Neural cell (in vitro differentiated cells): Measurements from ENCODE around the gene SLC5A11. TPM values are rescaled to one million over a fixed set of nuclear protein-coding genes. Genes with fewer than 3 reads are reported as not detected.

Experiments used
- H2AFZ ChIP-seq: fragments of 200-600, 300-800 bp; sonication (generic), shearing (Covaris generic); 2 replicates; pipeline ENCODE4 v1.6.0; 2014; ENCODE audit warnings: low read depth, mild to moderate bottlenecking, antibody characterized with exemption, low read length, moderate library complexity
- H3F3A ChIP-seq: fragments of 200-600 bp; shearing (Covaris generic); 2 replicates; pipeline ENCODE4 v1.6.1; 2016; ENCODE audit warnings: mild to moderate bottlenecking, moderate library complexity, mixed read lengths, antibody characterized with exemption, low read length; ENCODE audit not compliant: insufficient read depth, poor library complexity, severe bottlenecking
- H3K27ac ChIP-seq: fragments of 200-600, 300-800 bp; sonication (generic), shearing (Covaris generic); 2 replicates; pipeline ENCODE4 v1.5.1; 2014; ENCODE audit warnings: mild to moderate bottlenecking, low read length, moderate library complexity
- H3K27me3 ChIP-seq: fragments of 300-800, 200-600 bp; sonication (generic), shearing (Covaris generic); 2 replicates; pipeline ENCODE4 v1.6.0; 2014; ENCODE audit warnings: mild to moderate bottlenecking, low read depth, low read length, moderate library complexity; ENCODE audit not compliant: insufficient read depth
- H3K36me3 ChIP-seq: fragments of 300-800, 200-600 bp; sonication (generic), shearing (Covaris generic); 2 replicates; pipeline ENCODE4 v1.5.1; 2014; ENCODE audit warnings: mild to moderate bottlenecking, antibody characterized with exemption, low read length, moderate library complexity; ENCODE audit not compliant: insufficient read depth
- H3K4me2 ChIP-seq: fragments of 300-800, 200-600 bp; sonication (generic), shearing (Covaris generic); 2 replicates; pipeline ENCODE4 v1.6.0; 2014; ENCODE audit warnings: mild to moderate bottlenecking, low read length
- H3K4me3 ChIP-seq: fragments of 300-800, 200-600 bp; sonication (generic), shearing (Covaris generic); 2 replicates; pipeline ENCODE4 v1.5.1; 2014; ENCODE audit warnings: mild to moderate bottlenecking, low read length, moderate library complexity
- H3K79me2 ChIP-seq: fragments of 200-600 bp; shearing (Covaris generic); replicated peaks from 2 replicates; pipeline ENCODE4 v1.6.0; 2014; ENCODE audit warnings: mild to moderate bottlenecking, low read length, moderate library complexity; ENCODE audit not compliant: insufficient read depth
- H3K9ac ChIP-seq: fragments of 300-800, 200-600 bp; sonication (generic), shearing (Covaris generic); 2 replicates; pipeline ENCODE4 v1.6.1; 2016; ENCODE audit warnings: mild to moderate bottlenecking, low read length, mixed read lengths
- H3K9me2 ChIP-seq: fragments of 200-600 bp; shearing (Covaris generic); 2 replicates; pipeline ENCODE4 v1.6.1; 2016; ENCODE audit warnings: mild to moderate bottlenecking, low read length, mixed read lengths; ENCODE audit not compliant: insufficient read depth
- H3K9me3 ChIP-seq: fragments of 200-600, 300-800 bp; sonication (generic), shearing (Covaris generic); 2 replicates; pipeline ENCODE4 v1.6.1; 2016; ENCODE audit warnings: mild to moderate bottlenecking, mixed run types, low read length, moderate library complexity, mixed read lengths
- H4K20me1 ChIP-seq: fragments of 200-600 bp; shearing (Covaris generic); 2 replicates; pipeline ENCODE4 v1.6.1; 2016; ENCODE audit warnings: mild to moderate bottlenecking, mixed run types; ENCODE audit not compliant: insufficient read depth
- CTCF ChIP-seq: fragments of 450-650 bp; IDR thresholded peaks from 2 replicates; pipeline ENCODE4 v1.5.1; 2014; ENCODE audit warnings: antibody characterized with exemption, mild to moderate bottlenecking, moderate library complexity; ENCODE audit not compliant: poor library complexity, severe bottlenecking
- EP300 ChIP-seq: fragments of 450-650 bp; conservative IDR thresholded peaks from 2 replicates; pipeline ENCODE4 v1.6.1; 2014; ENCODE audit warnings: antibody characterized with exemption, mild to moderate bottlenecking, moderate library complexity; ENCODE audit not compliant: poor library complexity, severe bottlenecking
- EZH2 ChIP-seq: fragments of 200-600, 300-800 bp; shearing (Covaris generic), sonication (generic); IDR thresholded peaks from 2 replicates; pipeline ENCODE4 v1.6.1; 2014; ENCODE audit warnings: antibody characterized with exemption, low read length, borderline replicate concordance, mild to moderate bottlenecking; ENCODE audit not compliant: insufficient read depth, poor library complexity, severe bottlenecking
- MXI1 ChIP-seq: fragments of 450-650 bp; conservative IDR thresholded peaks from 2 replicates; pipeline ENCODE4 v1.6.1; 2014; ENCODE audit warnings: antibody characterized with exemption, mild to moderate bottlenecking; ENCODE audit not compliant: poor library complexity, severe bottlenecking
- POLR2AphosphoS5 ChIP-seq: IDR thresholded peaks from 2 replicates; pipeline ENCODE4 v1.6.1; 2012
- RAD21 ChIP-seq: fragments of 450-650 bp; conservative IDR thresholded peaks from 2 replicates; pipeline ENCODE4 v1.6.1; 2014; ENCODE audit warnings: antibody characterized with exemption, mild to moderate bottlenecking, moderate library complexity
- REST ChIP-seq: IDR thresholded peaks from 2 replicates; pipeline ENCODE4 v1.6.1; 2012; ENCODE audit warnings: borderline replicate concordance
- SMC3 ChIP-seq: fragments of 450-650 bp; conservative IDR thresholded peaks from 2 replicates; pipeline ENCODE4 v1.6.1; 2014; ENCODE audit warnings: antibody characterized with exemption, mild to moderate bottlenecking, moderate library complexity; ENCODE audit not compliant: poor library complexity
- TAF1 ChIP-seq: IDR thresholded peaks from 2 replicates; pipeline ENCODE4 v1.6.1; 2012; ENCODE audit warnings: low read depth
- polyA plus RNA-seq: library from polyadenylated mRNA; depleted of rRNA; stranded (reverse); fragments of >200 nt; gene quantifications from 2 replicates; pipeline ENCODE4 v1.2.3, GENCODE V29; 2014

Gene SLC5A11
- polyA plus RNA-seq, 1 donor from 2014 or later = not detected

GRCh38 chr16:24953721-24954120, 108.0 kb downstream of the SLC5A11 start:
- Histone ChIP-seq H3K36me3 (peaks cover 16% of the 10 kb centered on the region), H3K27me3 (no peaks in the 10 kb centered on the region), H3F3A (no peaks in the 10 kb centered on the region), H3K9me2 (no peaks in the 10 kb centered on the region), H3K79me2 (no peaks in the 10 kb centered on the region), H3K27ac (no peak overlapping the region), H2AFZ (no peak overlapping the region), H4K20me1 (no peaks in the 10 kb centered on the region), H3K4me2 (no peak overlapping the region), H3K9ac (no peak overlapping the region), H3K9me3 (no peaks in the 10 kb centered on the region), H3K4me3 (no peak overlapping the region)
- TF ChIP-seq MXI1 = no peak
- no peak for TF ChIP-seq TAF1
- no peak for TF ChIP-seq RAD21
- TF ChIP-seq REST = no peak
- no peak for TF ChIP-seq POLR2AphosphoS5
- no peak for TF ChIP-seq CTCF
- no peak for TF ChIP-seq SMC3
- TF ChIP-seq EZH2 = no peak
- TF ChIP-seq EP300 = no peak

DNA sequence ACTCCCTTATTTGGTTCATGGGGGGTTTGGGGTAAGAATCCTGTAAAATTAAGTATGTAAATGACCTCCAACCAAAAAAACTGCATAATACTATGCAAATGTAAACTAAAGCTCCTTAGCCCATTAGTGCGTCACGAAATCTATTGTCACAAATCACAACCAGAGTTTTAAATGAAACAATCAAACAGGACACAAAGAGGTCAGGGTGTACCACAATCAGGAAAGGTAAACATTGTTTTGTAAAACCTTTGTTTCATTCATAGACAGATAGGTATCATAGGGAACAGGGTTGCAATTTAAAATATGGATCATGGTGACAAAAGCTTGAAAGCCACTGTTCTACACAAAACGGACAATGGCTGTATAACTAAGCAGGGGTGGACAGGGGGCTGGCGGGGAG, 108.4 kb downstream of the SLC5A11 start:
- Histone ChIP-seq H3K9me2 (no peaks in the 10 kb centered on the region), H2AFZ (no peak overlapping the region), H3K27me3 (no peaks in the 10 kb centered on the region), H3K4me2 (no peak overlapping the region), H4K20me1 (no peaks in the 10 kb centered on the region), H3K4me3 (no peak overlapping the region), H3K9me3 (no peaks in the 10 kb centered on the region), H3K9ac (no peak overlapping the region), H3K36me3 (peaks cover 20% of the 10 kb centered on the region), H3F3A (no peaks in the 10 kb centered on the region), H3K79me2 (no peaks in the 10 kb centered on the region), H3K27ac (no peak overlapping the region)
- TF ChIP-seq EZH2 (no peak), MXI1 (no peak), TAF1 (no peak)
